Activated naive CD4-positive, alpha-beta T cell treated with anti-CD3 and anti-CD28 coated beads, Interleukin-2, amount 50 U/mL, for 72 hours (primary cell): ENCODE measurements around the gene INKA2. TPM values are rescaled to one million over a fixed set of nuclear protein-coding genes. Genes with fewer than 3 reads are reported as not detected.

Experiments
- ATAC-seq, 2 donors: fragments of 150-1000 bp; cut with Tn5 transposase; 2 replicates each; pipeline ENCODE4 v1.10.0; 2021; ENCODE audit warnings: mild to moderate bottlenecking in 2 of 2, moderate library complexity in 2 of 2
- DNase-seq, 2 donors: peaks; one replicate each; pipeline ENCODE4 v3.0.0; 2021 to 2022; ENCODE audit warnings: low spot score in 2 of 2
- H3K27ac Mint-ChIP-seq, 2 donors: one replicate each; pipeline ENCODE4 v1.8.0; 2022; ENCODE audit warnings: mild to moderate bottlenecking in 2 of 2, mixed read lengths in 2 of 2
- H3K36me3 Mint-ChIP-seq, 2 donors: one replicate each; pipeline ENCODE4 v1.8.0; 2022; ENCODE audit warnings: mixed read lengths in 2 of 2
- H3K9me3 Mint-ChIP-seq, 2 donors: one replicate each; pipeline ENCODE4 v1.8.0; 2022; ENCODE audit warnings: mixed read lengths in 2 of 2
- total RNA-seq, 2 donors: library from RNA; stranded (reverse); gene quantifications; one replicate each; pipeline ENCODE4 v1.2.3, GENCODE V29; 2022

The INKA2 gene
- total RNA-seq, 2 donors from 2014 or later = 1.4 to 4.4 TPM

GRCh38 chr1:111695801-111696200 lies 43.4 kb downstream of the INKA2 start:
- H3K36me3 Mint-ChIP-seq = peaks cover 3 to 57% of the 10 kb centered on the region in 2 donors
- no peak for ATAC-seq
- no peaks in the 10 kb centered on the region for H3K9me3 Mint-ChIP-seq
- DNase-seq = no peak
- peak overlapping the region in 1 of 2 donors; percentile 75 for H3K27ac Mint-ChIP-seq

- Mint-ChIP-seq H3K9me3 (no peaks in the 10 kb centered on the region), H3K27ac (peak overlapping the region in 1 of 2 donors; percentile 85)
- DNase-seq = no peak
These were observed 47.3 kb downstream of the INKA2 start for GRCh38 chr1:111691886-111692285.

DNA sequence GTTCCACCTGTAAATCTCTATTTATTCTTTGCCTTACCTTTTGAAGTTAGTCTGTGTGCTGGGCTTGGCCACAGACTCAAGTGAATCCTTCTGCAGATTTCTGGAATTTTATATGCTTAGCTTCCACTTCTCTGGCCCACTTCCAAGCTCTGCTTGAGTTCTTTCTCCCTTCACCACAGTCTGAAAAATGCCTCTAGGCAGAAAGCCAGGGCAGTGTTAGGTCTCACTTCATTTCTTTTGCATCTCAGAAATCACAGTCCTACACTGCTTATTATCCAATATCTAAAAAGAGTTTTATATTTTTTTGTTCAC lies 48.9 kb downstream of the INKA2 start:
- peaks cover 0 to 42% of the 10 kb centered on the region in 2 donors for H3K36me3 Mint-ChIP-seq
- ATAC-seq = no peak

More at GRCh38 chr1:111691886-111692285, 47.3 kb downstream of the INKA2 start:
- ATAC-seq = no peak
- H3K36me3 Mint-ChIP-seq = peaks cover 0 to 38% of the 10 kb centered on the region in 2 donors

More for the DNA sequence above, 48.9 kb downstream of the INKA2 start:
- no peak for DNase-seq
- H3K9me3 Mint-ChIP-seq = peaks cover 0 to 5% of the 10 kb centered on the region in 2 donors
- no peak overlapping the region for H3K27ac Mint-ChIP-seq

Other genes starting within 250 kb of the INKA2 start
- under 1 TPM in 1 of 2 donors, not detected in 1; 0.11 TPM for gene ADORA3, start 235.8 kb downstream of the INKA2 start, total RNA-seq
- gene TMIGD3, start 235.8 kb downstream of the INKA2 start, total RNA-seq = not detected
- 100 to 1,000 TPM; 126 to 165 TPM for gene RAP1A, start 119.6 kb downstream of the INKA2 start, total RNA-seq
- 10 to 100 TPM; 11.2 to 13.6 TPM for gene DDX20, start 16.5 kb upstream of the INKA2 start, total RNA-seq